SJSA1 (cell line): ENCODE data around the gene SNRPD2. TPM values are rescaled to one million over a fixed set of nuclear protein-coding genes. Genes with fewer than 3 reads are reported as not detected.

ENCODE experiments used
- DNase-seq, 2 experiments: peaks; one replicate each; pipeline ENCODE4 v3.0.0-alpha.2; 2015 to 2020; ENCODE audit warnings: low spot score in 2 of 2, low read depth in 1 of 2
- H3K27ac ChIP-seq: fragments of 250-450 bp; sonication (Bioruptor Pico); 2 replicates; pipeline ENCODE4 v1.5.1; 2020; ENCODE audit warnings: mild to moderate bottlenecking, moderate library complexity
- H3K27me3 ChIP-seq: fragments of 250-450 bp; sonication (Bioruptor Pico); replicated peaks from 2 replicates; pipeline ENCODE4 v1.5.1; 2020; ENCODE audit warnings: mild to moderate bottlenecking, moderate library complexity
- H3K36me3 ChIP-seq: fragments of 250-450 bp; sonication (Bioruptor Pico); 2 replicates; pipeline ENCODE4 v1.5.1; 2020; ENCODE audit warnings: mild to moderate bottlenecking
- H3K4me1 ChIP-seq: fragments of 250-450 bp; sonication (Bioruptor Pico); replicated peaks from 2 replicates; pipeline ENCODE4 v1.6.1; 2021; ENCODE audit warnings: mild to moderate bottlenecking
- H3K4me3 ChIP-seq: fragments of 250-450 bp; sonication (Bioruptor Pico); 2 replicates; pipeline ENCODE4 v1.5.1; 2020; ENCODE audit warnings: mild to moderate bottlenecking
- H3K9me3 ChIP-seq: fragments of 250-450 bp; sonication (Bioruptor Pico); replicated peaks from 2 replicates; pipeline ENCODE4 v1.5.1; 2020; ENCODE audit warnings: mild to moderate bottlenecking
- total RNA-seq: library from RNA; depleted of rRNA; stranded (reverse); fragments of >200 nt; shearing (Covaris generic); gene quantifications from 2 replicates; pipeline ENCODE4 v1.2.3, GENCODE V29; 2014

Gene SNRPD2
- total RNA-seq, 1 experiment from 2014 or later = 331 TPM

GRCh38 chr19:45682908-45683307 lies 8.8 kb downstream of the SNRPD2 start:
- Histone ChIP-seq H3K4me3 (no peak overlapping the region), H3K27me3 (no peaks in the 10 kb centered on the region), H3K27ac (no peak overlapping the region), H3K4me1 (peaks cover 9% of the 10 kb centered on the region), H3K36me3 (peaks cover 31% of the 10 kb centered on the region), H3K9me3 (no peaks in the 10 kb centered on the region)
- DNase-seq = no peak

GRCh38 chr19:45682117-45682516 lies 9.6 kb downstream of the SNRPD2 start:
- no peak overlapping the region for H3K27ac ChIP-seq
- H3K4me1 ChIP-seq = peaks cover 9% of the 10 kb centered on the region
- H3K9me3 ChIP-seq = no peaks in the 10 kb centered on the region
- peaks cover 23% of the 10 kb centered on the region for H3K36me3 ChIP-seq
- H3K27me3 ChIP-seq = no peaks in the 10 kb centered on the region
- DNase-seq = no peak
- no peak overlapping the region for H3K4me3 ChIP-seq

DNA sequence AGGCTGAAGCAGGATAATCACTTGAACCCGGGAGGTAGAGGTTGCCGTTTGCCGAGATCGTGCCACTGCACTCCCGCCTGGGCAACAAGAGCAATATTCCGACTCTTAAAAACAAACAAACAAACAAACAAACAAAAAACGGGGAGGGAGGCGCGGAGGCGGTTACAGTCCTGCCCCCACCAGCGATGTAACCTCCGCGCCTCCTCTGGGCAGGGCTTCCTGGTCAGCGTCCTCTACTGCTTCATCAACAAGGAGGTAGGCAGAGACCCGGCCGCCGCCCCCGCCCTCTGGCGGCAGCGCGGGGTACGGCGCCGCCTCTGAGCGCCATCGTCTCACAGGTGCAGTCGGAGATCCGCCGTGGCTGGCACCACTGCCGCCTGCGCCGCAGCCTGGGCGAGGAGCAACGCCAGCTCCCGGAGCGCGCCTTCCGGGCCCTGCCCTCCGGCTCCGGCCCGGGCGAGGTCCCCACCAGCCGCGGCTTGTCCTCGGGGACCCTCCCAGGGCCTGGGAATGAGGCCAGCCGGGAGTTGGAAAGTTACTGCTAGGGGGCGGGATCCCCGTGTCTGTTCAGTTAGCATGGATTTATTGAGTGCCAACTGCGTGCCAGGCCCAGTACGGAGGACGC lies 10.2 kb downstream of the SNRPD2 start:
- peaks cover 9% of the 10 kb centered on the region for H3K4me1 ChIP-seq
- no peak overlapping the region for H3K27ac ChIP-seq
- peaks cover 17% of the 10 kb centered on the region for H3K36me3 ChIP-seq
- peak overlapping the region; percentile 22 for H3K4me3 ChIP-seq
- no peaks in the 10 kb centered on the region for H3K27me3 ChIP-seq
- peak; percentile 81 to 84 for DNase-seq
- H3K9me3 ChIP-seq = no peaks in the 10 kb centered on the region

- peak in 1 of 2 experiments; percentile 56 for DNase-seq
- Histone ChIP-seq H3K4me3 (no peak overlapping the region), H3K9me3 (no peaks in the 10 kb centered on the region)
These were observed 14.2 kb downstream of the SNRPD2 start for GRCh38 chr19:45677351-45678230.

GRCh38 chr19:45676851-45677263 lies 14.9 kb downstream of the SNRPD2 start:
- DNase-seq = no peak
- Histone ChIP-seq H3K27me3 (no peaks in the 10 kb centered on the region), H3K4me3 (no peak overlapping the region), H3K36me3 (no peaks in the 10 kb centered on the region), H3K27ac (no peak overlapping the region), H3K4me1 (peaks cover 9% of the 10 kb centered on the region), H3K9me3 (no peaks in the 10 kb centered on the region)

More at GRCh38 chr19:45677351-45678230, 14.2 kb downstream of the SNRPD2 start:
- peaks cover 9% of the 10 kb centered on the region for H3K4me1 ChIP-seq
- no peaks in the 10 kb centered on the region for H3K36me3 ChIP-seq
- no peak overlapping the region for H3K27ac ChIP-seq
- H3K27me3 ChIP-seq = no peaks in the 10 kb centered on the region

DNA sequence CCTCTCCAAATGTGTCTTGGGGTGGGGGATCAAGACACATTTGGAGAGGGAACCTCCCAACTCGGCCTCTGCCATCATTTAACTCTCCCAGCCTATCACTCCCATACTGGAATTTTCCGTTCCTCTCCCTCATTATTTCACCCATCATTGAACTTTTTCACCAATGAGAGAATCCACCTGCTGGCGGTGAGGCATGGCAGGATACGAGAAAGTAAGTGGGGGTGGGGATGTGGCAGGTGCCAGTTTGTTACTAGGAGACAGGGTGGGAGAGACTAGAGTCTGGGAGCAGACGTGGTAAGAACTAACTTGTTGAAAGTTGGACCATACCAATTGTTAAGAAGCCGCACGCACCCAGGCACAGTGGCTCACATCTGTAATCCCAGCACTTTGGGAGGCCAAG lies 16.8 kb downstream of the SNRPD2 start:
- no peak overlapping the region for H3K27ac ChIP-seq
- no peaks in the 10 kb centered on the region for H3K4me1 ChIP-seq
- no peaks in the 10 kb centered on the region for H3K36me3 ChIP-seq
- DNase-seq = no peak
- no peaks in the 10 kb centered on the region for H3K9me3 ChIP-seq
- H3K4me3 ChIP-seq = no peak overlapping the region
- H3K27me3 ChIP-seq = no peaks in the 10 kb centered on the region

- Histone ChIP-seq H3K4me3 (no peak overlapping the region), H3K9me3 (no peaks in the 10 kb centered on the region), H3K4me1 (peaks cover 18% of the 10 kb centered on the region), H3K27ac (no peak overlapping the region), H3K27me3 (no peaks in the 10 kb centered on the region), H3K36me3 (no peaks in the 10 kb centered on the region; the same call in 1 of the 2 replicates)
- DNase-seq = peak in 1 of 2 experiments; percentile 72
These were observed 20.9 kb downstream of the SNRPD2 start for GRCh38 chr19:45670670-45671453.

- Histone ChIP-seq H3K9me3 (no peaks in the 10 kb centered on the region), H3K27ac (no peak overlapping the region), H3K36me3 (no peaks in the 10 kb centered on the region; the same call in 1 of the 2 replicates), H3K4me3 (peak overlapping the region; percentile 40), H3K4me1 (peaks cover 18% of the 10 kb centered on the region), H3K27me3 (no peaks in the 10 kb centered on the region)
- peak in 1 of 2 experiments; percentile 20 for DNase-seq
These were observed 23.3 kb downstream of the SNRPD2 start for GRCh38 chr19:45668342-45668871.

DNA sequence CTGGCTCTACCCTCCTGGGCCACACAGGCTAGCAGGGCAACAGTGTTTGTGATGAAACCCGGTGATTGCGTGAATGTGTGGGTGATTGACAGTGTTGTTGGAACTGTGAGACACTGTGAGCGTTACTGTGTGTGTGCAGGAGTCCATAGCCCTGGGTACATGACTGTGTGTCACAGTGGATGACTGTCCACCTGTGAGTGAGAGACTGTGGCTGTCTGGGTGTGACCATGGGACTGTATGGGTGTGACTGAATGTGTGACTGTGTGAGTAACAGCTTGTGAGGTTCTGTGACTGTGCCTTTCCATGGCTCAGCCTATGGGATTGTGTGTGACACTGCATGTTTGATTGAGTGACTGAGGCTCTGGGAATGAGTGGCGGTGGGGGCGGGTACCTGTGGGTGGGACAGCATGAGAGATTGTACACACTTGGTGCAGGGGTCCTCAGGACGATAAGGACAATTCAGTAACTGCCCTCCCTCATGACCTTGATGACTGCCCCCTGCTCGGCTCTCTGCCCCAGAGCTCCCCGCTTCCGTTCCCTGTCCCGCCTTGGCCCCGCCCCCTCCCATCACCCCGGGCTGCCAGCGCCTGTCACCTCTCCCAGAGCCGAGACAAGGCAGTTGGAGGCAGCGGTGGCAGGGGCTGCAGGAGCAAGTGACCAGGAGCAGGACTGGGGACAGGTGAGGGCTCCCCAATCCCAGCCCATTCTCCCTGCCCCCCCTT lies 24.0 kb downstream of the SNRPD2 start, which contains the start of gene GIPR:
TSS of gene GIPR (plus strand) at position 602 of the 722 bp plus-strand sequence. CDS start 1,300 bp downstream, outside the sequence.
- Histone ChIP-seq H3K4me1 (peaks cover 18% of the 10 kb centered on the region), H3K27me3 (no peaks in the 10 kb centered on the region), H3K27ac (peak within 1 kb of the TSS; percentile 28; the same call in 1 of the 2 replicates), H3K9me3 (no peaks in the 10 kb centered on the region), H3K4me3 (peak within 1 kb of the TSS; percentile 40), H3K36me3 (no peaks in the 10 kb centered on the region; the same call in 1 of the 2 replicates)
- DNase-seq = peak; percentile 31 to 69

GRCh38 chr19:45664575-45664974 lies 27.2 kb downstream of the SNRPD2 start:
- H3K27ac ChIP-seq = no peak overlapping the region
- H3K4me1 ChIP-seq = peaks cover 18% of the 10 kb centered on the region
- no peaks in the 10 kb centered on the region; the same call in 1 of the 2 replicates for H3K36me3 ChIP-seq
- DNase-seq = no peak
- no peak overlapping the region for H3K4me3 ChIP-seq
- H3K9me3 ChIP-seq = no peaks in the 10 kb centered on the region
- H3K27me3 ChIP-seq = no peaks in the 10 kb centered on the region

- no peaks in the 10 kb centered on the region; the same call in 1 of the 2 replicates for H3K36me3 ChIP-seq
- no peaks in the 10 kb centered on the region for H3K27me3 ChIP-seq
- H3K4me3 ChIP-seq = no peak overlapping the region
- peaks cover 11% of the 10 kb centered on the region for H3K4me1 ChIP-seq
- H3K9me3 ChIP-seq = no peaks in the 10 kb centered on the region
- H3K27ac ChIP-seq = no peak overlapping the region
- DNase-seq = no peak
These were observed 28.0 kb downstream of the SNRPD2 start for GRCh38 chr19:45663800-45664199.

DNA sequence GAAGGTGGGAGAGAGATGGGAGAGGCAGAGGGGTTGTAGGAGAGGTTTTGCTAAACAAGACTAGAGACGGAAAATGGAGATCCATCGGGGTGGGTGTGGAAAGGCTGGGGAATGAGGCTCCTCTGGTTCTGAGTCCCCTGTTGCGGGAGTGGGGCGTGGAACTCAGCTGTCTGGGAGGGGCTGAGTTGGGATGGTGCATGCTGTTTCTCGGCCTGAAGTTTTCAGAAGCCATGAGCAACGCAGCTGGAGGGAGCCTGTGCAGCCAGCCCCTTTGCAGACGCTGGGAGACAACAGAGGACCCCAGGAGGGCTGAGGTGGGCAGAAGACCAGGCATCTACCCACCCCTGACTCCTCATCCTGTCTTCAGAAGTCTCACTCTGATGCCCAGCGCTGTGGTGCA lies 31.1 kb downstream of the SNRPD2 start:
- no peak for DNase-seq
- H3K4me3 ChIP-seq = no peak overlapping the region
- H3K9me3 ChIP-seq = no peaks in the 10 kb centered on the region
- H3K36me3 ChIP-seq = no peaks in the 10 kb centered on the region
- no peaks in the 10 kb centered on the region for H3K27me3 ChIP-seq
- no peaks in the 10 kb centered on the region for H3K4me1 ChIP-seq
- H3K27ac ChIP-seq = no peak overlapping the region
